H54 (cell line): ENCODE measurements around the gene SPRED2.
"Not testable (repeated sequence)": the region's sequence is repeated elsewhere in the genome, so short reads cannot be mapped to it uniquely, and the experiment has no call there.

ENCODE experiments used
- DNase-seq: peaks from one replicate; pipeline ENCODE4 v3.0.0; 2011; ENCODE audit warnings: low spot score, mixed read lengths; ENCODE audit not compliant: insufficient read length
- FAIRE-seq: peaks from 3 replicates; lab custom pipeline; 2011; peaks lifted over from hg19 to GRCh38; lab: Jason Lieb, UNC
- POLR2A ChIP-seq: IDR thresholded peaks from 2 replicates; pipeline ENCODE4 v1.6.1; 2011; ENCODE audit warnings: low read depth, mild to moderate bottlenecking, low read length

The SPRED2 gene

DNA sequence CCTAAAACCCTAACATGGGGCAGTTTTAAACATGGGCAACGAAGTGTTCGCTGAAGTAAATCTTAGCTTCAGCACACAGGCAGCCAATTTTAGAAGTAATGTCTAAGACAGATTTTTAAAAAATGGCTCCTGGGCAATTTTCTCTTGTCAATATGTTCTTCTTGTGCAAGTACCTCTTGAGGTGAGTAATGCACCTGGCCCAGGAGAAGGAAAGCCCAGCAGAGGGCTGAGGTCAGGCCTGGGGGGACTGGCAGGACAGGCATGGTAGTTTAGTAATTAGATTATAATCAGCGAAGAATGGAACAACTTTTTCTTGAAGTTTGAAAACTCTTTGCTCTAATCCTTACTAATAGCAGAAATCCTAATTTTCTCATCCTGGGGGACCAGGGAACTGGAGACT, 77.6 kb downstream of the SPRED2 start:
- DNase-seq, result no peak
- no peak for TF ChIP-seq POLR2A
- FAIRE-seq, result no peak

DNA sequence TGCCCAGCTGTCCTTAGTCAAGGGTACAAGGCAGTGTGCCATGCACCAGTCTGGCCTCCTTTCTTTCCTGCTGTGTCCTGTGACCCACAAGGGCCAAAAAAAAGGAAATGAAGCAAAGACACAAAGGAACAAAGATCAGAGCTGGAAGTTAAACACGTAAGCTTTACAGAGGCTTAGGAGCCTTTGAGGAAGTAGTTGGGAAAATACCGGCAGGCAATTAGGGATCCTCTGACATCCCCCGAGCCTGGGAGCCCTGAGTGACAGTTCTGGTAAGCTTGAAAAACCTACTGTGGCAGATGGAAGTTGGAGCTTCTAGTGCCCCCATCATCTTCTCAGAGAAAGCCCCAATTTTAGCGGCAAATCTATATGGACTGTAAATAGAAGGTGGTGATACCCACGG, 78.5 kb downstream of the SPRED2 start:
- no peak for DNase-seq
- no peak for FAIRE-seq
- no peak for TF ChIP-seq POLR2A

DNA sequence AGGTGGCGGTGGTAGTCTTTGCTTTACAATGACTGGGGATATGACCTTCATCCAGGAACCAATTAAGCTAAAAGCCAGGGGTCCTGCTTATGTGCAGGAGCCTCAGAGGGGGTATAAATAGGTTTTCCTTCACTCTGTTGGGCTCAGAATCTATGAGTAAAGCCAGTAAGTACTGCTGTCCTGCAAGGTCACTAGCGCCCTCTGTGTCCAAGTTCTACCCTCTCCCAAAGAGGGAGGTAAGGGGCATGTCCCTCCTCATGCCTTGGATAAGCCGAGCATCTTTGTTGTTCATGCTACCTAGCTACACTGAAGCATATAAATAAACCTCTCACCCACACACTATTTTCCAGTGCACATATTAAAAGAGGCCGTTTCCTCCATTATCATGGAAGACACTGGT, 79.4 kb downstream of the SPRED2 start:
- FAIRE-seq, result no peak
- no peak for TF ChIP-seq POLR2A
- no peak for DNase-seq

GRCh38 chr2:65351948-65352595, 80.3 kb downstream of the SPRED2 start:
- FAIRE-seq (no peak), DNase-seq (no peak)
- TF ChIP-seq POLR2A, result no peak

GRCh38 chr2:65351234-65351947, 81.0 kb downstream of the SPRED2 start:
- DNase-seq (no peak), FAIRE-seq (no peak)
- no peak for TF ChIP-seq POLR2A

- FAIRE-seq (no peak), DNase-seq (no peak)
- no peak for TF ChIP-seq POLR2A
Observed at GRCh38 chr2:65350651-65351056, 81.7 kb downstream of the SPRED2 start.

DNA sequence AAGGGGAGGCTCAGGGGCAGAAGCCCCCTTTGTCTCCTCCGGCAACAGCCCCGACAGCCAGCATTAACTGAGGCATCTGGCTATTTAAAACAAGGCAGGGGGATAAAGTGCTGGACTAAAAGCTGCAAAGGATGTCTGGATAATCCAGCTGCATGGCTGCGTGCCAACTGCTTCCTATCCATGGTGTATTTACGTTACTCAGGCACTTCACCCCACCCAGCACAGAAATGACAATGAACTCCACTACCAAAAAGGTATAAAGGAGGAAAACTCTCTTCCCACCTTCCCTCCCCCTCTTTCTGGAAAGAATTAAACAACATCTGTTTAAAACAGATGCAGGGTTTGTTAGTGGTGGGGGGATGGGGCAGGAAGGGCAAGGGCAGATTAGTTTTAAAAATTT, 82.5 kb downstream of the SPRED2 start:
- FAIRE-seq, result peak; percentile 27
- DNase-seq, result peak; percentile 27
- TF ChIP-seq POLR2A, result no peak

DNA sequence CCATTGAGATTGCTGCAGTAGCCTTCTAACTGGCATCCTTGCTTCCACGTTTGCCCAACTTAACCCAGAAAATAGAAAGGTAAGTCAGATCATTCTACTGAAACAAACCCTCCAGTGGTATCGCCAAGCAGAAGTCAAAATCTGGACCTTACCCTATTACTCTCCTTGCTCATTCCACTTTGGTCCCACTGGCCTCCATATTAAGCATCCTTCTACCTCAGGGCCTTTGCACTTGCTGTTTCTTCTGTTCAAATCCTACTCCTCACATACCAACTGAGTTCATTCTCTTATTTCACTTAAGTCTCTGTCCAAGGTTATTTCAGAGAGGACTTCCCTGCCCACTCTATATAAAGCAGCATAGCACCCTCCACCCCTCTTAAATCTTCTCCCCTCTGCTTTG, 84.5 kb downstream of the SPRED2 start:
- no peak for FAIRE-seq
- no peak for DNase-seq
- no peak for TF ChIP-seq POLR2A

DNA sequence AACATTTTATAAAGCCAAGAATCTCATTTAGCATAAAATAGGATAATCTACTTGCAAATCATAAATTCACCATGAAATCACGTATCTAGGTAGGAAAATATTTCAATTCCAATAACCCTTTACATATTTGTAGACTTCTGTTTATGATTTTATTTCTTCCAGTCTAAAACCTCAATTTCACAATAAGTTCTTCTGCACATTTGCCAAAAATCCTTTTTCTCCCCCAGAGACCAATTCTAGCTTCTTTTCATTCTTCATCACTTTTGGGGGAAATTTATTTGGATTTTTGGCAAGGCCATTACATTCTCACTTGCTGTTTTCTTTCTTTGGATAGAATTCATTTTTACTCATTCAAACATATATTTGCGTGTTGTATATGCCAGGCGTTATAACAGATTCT, 86.8 kb downstream of the SPRED2 start:
- DNase-seq, result no peak
- no peak for TF ChIP-seq POLR2A
- FAIRE-seq, result no peak

DNA sequence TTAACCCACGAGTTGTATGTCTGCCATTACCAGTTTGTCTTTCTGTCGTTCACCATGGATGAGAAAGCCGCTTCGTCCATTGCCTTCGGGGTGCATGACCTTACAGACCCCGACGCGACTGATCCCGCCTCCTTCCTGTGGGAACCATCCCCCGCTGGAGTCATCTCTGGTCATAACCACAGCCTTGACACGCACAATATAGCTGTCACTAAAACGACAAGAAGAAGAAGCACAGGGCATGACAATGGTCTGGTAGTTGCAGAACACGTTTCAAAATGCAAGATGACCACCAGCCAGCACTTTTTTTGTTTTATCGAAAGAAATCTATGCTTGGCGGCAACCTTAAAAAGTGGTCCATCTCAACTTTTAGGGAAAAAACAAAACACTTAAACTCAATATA, 87.7 kb downstream of the SPRED2 start:
- TF ChIP-seq POLR2A, result no peak
- DNase-seq (no peak), FAIRE-seq (no peak)

DNA sequence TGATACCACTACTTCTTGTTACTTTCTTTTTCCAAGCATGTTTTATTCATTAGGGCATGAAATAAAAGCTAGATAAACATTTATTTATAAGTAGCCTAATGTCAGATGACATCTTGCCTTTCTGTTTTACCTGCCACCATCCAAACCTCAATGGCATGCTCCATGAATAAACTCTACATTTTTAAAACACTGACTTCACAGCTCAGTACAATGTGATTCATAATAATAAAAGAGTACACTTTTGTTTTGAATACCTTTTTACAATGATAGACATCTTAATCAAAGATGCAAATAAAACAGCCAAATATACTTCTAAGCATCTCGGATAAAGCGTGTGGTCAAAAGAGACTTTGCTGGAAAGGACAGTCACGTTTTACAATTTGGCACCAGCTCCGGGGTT, 88.2 kb downstream of the SPRED2 start:
- no peak for TF ChIP-seq POLR2A
- no peak for DNase-seq
- no peak for FAIRE-seq

- FAIRE-seq, result no peak
- no peak for TF ChIP-seq POLR2A
- DNase-seq, result no peak
Observed at GRCh38 chr2:65343386-65343785, 89.0 kb downstream of the SPRED2 start.

DNA sequence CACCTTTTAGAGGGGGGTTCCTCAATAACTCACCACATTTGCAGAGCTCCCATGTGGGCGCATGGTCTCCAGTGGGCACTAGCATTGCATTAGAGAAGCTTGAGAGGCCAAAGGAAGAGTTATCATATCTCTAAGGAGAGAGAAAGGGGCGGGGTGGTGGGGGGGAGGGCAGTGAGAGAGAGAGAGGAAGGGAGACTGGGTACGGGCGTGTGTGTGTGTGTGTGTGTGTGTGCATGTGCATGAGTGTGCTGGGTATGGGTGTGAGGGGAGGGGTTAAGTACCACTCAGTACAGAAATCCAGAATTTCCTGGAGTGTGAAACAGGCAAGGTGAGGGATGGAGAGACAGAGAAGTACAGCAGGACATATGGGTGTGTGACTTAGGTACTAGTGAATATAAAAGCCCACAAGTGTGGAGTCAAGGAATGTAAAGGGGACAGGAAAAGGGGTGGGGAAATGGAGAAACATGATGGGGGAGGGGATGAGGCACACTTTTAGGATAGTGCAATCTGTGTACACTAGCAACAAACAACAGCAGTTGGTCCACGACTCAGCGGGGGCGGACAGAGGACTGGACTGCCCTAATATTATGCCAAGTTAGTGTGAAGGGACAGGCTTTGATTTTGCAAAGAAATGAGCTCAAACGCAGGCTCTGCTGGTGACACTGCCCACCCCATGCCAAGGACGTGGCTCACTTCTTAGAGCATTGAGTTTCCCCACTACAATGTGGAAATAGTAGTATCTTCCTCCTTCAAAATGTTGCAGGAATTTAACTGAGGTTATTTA, 91.3 kb downstream of the SPRED2 start:
- DNase-seq (no peak), FAIRE-seq (no peak)
- TF ChIP-seq POLR2A, result no peak

DNA sequence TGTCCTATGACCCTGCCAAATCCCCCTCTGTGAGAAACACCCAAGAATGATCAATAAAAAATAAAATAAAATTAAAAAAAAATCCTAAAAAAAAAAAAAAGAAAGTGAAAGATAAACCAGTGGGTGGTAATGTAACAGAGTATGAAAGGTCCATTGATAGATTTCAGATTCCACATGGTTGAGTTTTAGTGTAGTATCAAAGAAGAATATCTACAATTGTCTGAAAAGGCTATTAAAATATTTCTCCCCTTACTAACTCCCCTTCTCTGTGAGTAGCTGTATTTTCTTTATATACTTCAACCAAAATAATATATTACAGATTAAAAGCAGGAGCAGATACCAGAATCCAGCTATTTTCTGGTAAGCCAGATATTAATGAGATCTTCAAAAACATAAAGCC, 92.8 kb downstream of the SPRED2 start:
- no peak for TF ChIP-seq POLR2A
- no peak for DNase-seq
- FAIRE-seq, result no peak

DNA sequence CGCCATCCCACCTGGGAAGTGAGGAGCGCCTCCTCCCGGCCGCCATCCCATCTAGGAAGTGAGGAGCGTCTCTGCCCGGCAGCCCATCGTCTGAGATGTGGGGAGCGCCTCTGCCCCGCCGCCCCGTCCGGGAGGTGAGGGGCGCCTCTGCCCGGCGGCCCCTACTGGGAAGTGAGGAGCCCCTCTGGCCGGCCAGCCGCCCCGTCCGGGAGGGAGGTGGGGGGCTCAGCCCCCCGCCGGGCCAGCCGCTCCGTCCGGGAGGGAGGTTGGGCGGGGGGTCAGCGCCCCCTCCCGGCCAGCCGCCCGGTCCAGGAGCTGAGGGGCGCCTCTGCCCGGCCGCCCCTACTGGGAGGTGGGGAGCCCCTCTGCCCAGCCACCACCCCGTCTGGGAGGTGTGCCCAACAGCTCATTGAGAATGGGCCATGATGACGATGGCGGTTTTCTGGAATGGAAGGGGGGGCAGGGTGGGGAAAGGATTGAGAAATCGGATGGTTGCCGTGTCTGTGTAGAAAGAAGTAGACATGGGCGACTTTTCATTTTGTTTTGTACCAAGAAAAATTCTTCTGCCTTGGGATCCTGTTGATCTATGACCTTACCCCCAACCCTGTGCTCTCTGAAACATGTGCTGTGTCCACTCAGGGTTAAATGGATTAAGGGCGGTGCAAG, 93.4 kb downstream of the SPRED2 start:
- FAIRE-seq, result not testable (repeated sequence)

DNA sequence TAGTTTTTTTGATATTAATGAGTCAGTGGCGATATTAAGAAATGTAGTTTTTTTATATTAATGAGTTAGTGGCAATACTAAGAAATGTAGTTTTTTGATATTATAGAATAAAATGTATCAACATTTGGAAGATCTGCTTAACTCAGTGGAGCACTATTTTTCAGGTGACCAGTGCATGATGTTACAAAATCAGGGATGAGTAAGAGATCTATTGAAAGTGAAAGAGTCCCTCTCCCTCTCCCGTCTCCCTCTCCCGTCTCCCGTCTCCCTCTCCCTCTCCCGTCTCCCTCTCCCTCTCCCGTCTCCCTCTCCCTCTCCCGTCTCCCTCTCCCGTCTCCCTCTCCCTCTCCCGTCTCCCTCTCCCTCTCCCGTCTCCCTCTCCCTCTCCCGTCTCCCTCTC, 94.5 kb downstream of the SPRED2 start:
- not testable (repeated sequence) for DNase-seq, FAIRE-seq

More for the DNA sequence above, 93.4 kb downstream of the SPRED2 start:
- not testable (repeated sequence) for DNase-seq
